HG03060 (cell line): ENCODE results near the gene TMEM185A.
"Not testable (repeated sequence)": the region's sequence is repeated elsewhere in the genome, so short reads cannot be mapped to it uniquely, and the experiment has no call there.

ENCODE experiments used
- ATAC-seq: cut with Tn5 transposase; IDR thresholded peaks from one replicate; pipeline ENCODE4 v1.9.1; 2021; ENCODE audit warnings: low read depth, moderate number of reproducible peaks; ENCODE audit not compliant: unreplicated experiment

TMEM185A gene

DNA sequence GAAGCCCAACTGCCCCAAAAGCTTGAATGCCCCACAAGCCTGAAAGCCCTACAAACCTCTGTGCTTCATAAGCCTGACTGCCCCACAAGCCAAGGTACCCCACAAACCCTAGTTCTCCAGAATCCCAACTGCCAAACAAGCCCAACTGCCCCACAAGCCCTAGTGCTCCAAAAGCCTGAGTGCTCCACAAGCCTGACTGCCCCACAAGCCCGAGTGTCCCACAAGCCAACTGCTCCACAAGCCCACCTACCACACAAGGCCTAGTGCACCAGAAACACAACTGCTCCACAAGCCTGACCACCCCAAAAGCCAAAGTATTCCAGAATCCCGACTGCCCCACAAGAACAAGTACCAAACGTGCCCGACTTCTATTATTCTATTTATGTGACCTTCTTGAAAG, 68.2 kb downstream of the TMEM185A start:
- ATAC-seq: no peak

DNA sequence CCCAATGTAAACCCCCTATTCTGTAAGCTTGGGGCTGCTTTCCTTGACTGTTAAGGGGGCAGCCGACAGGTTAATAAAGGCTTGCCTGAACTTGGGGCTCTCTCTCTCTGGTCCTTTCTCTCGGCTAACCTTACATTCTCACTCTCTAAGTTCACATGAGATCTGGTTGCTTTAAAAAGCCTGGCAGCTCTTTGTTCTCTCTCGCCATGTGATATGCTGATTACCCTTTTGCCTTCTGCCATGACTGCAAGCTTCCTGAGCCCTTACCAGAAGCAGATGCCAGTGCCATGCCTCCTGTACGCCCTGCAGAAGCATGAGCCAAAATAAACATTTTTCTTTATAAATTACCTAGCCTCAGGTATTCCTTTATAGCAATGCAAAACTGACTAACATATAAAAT, 76.3 kb downstream of the TMEM185A start:
- not testable (repeated sequence) for ATAC-seq

DNA sequence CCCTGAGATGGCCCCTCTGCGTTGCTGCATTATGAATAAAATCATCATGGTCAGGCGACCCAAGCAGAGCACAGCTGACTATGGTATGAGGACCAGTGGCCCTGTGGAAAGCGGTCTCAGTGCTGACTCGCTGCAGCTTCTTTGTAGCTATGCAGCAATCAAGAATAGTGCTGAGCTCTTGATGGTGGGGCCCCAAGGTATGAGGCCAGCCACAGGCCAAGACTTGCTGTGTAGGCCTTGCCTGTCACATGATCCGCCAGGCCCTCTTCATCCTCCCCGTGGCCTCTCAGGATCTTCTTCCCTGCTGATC, 79.7 kb downstream of the TMEM185A start:
- not testable (repeated sequence) for ATAC-seq

DNA sequence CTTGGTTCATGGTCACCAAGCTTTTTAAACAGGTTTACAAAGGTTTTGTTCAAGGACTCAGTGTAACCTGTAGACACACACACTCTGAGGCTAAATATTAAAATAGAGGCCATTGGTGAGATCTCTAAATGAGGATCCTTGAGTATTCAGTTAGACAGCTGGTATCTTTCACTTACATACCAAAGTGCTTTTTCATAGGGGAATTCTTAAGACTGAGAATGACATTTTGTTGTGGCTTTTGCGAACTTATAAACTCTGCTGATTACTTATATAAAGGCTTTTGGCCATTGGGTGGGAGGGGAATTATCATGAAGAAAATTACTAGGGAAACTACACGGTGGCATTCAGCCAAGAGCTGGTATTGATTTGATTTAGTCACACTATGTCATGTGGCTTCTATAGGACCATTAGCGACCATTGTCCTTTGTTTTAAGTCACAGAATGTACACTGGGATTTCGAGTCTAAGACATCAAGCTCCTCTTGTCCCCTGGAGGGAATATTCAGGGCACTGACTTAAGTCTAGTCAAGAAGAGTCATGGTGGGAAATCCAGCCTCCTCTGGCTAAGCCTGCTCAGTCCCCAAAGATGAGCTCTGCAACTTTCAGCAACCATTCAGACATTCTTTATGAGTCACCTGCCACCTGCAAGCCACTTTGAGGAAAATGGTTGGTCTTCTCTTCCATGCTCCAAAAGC, 80.2 kb downstream of the TMEM185A start:
- not testable (repeated sequence) for ATAC-seq

GRCh38 chrX:149550454-149550853, 81.1 kb downstream of the TMEM185A start:
- not testable (repeated sequence) for ATAC-seq

DNA sequence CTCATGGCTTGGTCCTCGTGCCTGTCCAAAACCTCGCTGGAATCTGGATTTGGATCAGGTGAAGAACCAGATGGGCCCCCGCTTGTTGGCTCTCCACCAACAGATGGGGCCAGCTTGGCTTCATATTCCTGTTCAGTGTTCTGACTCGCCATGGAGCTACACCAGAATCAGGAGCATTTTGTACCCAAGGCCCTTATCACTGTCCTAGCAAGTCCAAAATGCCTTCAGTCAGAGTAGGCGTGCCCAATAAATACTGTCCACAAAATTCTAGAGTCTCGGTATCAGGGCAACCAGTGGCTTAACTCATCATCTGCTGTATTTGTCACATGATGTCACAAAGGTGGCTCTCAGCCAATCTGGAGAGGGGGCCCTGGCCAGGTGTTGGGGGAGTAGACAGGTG, 81.9 kb downstream of the TMEM185A start, which contains the start of gene HSFX3:
Gene HSFX3 (minus strand): TSS at position 224 of the 400 bp plus-strand sequence. CDS start 72 bp downstream, at position 152.
- ATAC-seq: not testable (repeated sequence)

GRCh38 chrX:149547782-149548181, 83.8 kb downstream of the TMEM185A start:
- not testable (repeated sequence) for ATAC-seq

GRCh38 chrX:149546962-149547361, 84.6 kb downstream of the TMEM185A start:
- not testable (repeated sequence) for ATAC-seq
